NCI-H2107 treated with DMSO at 0.1 percent for 48 hours (cell line): ENCODE measurements around the gene SNIP1.
"Not testable (repeated sequence)": the region's sequence is repeated elsewhere in the genome, so short reads cannot be mapped to it uniquely, and the experiment has no call there.

Experiments used
- DNase-seq: peaks from one replicate; lab custom pipeline; 2025; ENCODE audit not compliant: unreplicated experiment; lab: John Stamatoyannopoulos, UW

SNIP1 gene, protein sequence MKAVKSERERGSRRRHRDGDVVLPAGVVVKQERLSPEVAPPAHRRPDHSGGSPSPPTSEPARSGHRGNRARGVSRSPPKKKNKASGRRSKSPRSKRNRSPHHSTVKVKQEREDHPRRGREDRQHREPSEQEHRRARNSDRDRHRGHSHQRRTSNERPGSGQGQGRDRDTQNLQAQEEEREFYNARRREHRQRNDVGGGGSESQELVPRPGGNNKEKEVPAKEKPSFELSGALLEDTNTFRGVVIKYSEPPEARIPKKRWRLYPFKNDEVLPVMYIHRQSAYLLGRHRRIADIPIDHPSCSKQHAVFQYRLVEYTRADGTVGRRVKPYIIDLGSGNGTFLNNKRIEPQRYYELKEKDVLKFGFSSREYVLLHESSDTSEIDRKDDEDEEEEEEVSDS

DNA sequence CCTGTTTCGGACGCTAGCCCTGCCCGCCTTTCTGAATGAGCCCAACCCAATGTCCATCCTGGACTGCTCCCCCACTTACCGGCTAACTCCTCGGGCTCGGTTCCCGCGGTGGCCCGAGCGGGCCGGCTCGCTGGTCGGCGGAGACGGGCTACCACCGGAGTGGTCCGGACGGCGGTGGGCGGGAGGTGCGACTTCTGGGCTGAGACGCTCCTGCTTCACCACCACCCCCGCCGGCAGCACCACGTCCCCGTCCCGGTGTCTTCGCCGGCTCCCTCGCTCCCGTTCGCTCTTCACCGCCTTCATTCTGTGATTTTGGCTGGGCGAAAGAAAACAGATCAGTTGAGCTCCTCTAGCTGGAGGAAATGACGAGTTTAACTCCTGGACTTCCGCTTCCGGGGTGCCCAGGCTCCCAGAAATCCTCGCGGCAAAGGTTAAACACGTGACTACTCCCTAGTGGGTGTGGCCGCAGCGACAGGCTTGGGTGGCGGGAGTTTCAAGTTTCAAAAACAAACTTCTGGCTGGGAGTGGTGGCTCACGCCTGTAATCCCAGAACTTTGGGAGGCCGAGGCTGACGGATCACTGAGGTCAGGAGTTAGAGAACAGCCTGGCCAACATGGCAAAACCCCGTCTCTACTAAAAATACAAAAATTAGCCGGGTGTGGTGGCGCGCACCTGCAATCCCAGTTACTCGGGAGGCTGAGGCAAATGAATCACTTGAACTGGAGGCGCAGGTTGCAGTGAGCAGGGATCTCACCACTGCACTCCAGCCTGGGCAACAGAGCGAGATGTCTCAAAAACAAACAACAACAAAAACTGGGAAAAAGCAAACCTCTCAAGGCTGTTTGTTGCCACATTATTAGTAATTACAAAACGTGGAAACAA lies at the start of gene SNIP1:
Gene SNIP1, minus strand, starts transcription at position 367 of the 882 bp plus-strand sequence. Its CDS starts 64 bp downstream, at position 303.
- peak; percentile 89 for DNase-seq

DNA sequence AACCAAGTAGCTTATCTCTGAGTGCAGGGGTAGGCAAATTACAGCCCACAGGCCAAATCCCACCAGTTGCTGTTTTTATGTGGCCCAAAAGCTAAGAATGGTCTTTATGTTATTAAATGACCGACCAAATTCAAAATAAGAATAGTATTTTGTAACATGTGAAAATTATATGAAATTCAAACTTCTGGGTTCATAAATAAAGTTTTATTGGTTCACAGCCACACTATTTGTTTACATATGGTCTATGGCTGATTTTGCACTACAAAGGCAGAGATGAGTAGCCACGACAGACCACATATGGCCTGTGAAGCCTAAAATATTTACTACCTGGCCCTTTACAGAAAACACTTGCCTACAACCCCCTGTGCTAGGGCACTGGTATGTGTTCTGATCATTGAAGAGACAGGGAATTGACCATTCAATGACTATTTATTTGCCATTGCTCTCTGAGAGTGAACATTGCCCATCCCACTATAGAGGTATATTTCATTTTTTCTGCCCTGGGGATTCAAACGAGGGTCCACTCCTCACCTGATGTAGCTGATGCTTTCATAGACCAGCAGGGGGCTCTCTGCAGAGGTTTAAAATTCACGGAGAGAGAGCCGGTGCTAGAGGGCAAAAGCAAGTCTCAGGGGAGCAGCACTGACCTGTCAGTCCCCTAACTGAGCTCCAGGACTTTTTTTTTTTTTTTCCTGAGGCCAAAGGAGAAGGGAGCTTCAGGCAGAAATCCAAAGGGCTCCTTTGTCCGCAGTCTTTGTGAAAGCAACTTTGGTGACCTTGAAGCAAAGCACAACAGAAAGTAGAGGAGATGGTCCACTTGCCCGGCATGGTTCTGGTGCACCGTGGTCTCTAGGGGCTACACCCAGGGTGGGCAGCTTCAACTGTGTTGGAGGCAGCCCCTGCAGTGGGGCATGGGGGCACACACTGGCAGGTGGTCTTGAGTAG lies 48.9 kb upstream of the SNIP1 start:
- peak; percentile 5 for DNase-seq

DNA sequence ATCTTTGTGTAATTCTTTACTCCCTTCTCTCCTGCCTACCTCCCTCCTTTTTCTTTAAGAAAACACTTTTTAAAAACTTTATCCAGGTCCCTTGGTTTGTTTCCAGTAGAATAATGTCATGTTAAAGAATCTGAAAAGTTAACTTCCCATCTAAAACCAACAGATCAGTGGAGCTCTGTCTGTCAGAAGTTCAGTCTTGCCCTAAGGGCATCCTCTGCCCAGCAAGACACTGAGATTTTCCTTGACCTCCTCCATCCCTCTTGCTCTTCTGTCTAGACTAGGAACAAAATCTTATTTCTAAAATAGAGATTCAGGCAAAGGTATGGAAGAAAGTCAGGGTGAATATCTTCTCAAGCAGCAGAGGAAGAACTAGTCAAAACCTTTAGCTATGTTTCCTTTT lies 47.3 kb upstream of the SNIP1 start:
- DNase-seq = no peak

DNA sequence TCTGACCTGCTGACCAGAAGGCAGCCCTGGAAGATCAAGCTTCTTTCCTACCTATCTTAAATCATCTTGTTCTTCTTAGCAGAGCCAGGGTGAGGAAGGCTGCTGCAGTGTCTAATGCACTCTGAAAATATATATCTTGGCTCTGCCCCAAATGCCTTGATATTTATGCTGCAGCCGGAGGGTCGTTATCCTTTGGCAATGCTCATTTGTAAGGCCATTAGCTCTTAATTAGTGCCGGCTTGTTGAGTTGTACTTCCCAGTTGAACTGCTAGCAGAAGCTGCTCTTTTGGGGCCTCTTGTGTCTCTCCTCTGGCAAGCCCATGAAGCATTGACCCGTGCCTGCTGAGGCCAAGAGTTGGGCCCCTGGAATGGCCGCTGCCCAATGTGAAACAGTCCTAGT lies 45.8 kb upstream of the SNIP1 start:
- DNase-seq = no peak

DNA sequence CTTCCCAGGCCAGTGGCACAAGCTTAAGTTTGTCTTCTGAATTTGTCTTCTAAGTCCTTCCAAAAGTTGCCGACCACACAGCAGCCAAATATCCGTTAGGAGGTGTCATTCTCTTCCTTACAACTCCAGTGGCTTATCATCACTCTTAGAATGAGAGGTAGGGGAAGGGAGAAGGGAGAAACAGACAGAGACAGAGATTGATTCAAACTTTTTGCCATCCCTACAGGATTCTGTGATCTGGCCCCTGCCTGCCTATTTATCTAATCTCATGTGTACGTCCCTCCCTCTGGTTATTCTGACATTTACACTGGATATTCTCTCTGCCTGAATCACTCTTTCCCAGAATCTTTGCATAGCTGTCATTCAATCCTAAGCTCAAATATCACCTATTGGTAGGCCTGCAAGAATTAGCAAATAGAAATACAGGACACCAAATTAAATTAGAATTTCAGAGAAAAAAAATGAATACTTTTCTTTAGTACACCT lies 42.1 kb upstream of the SNIP1 start:
- no peak for DNase-seq

DNA sequence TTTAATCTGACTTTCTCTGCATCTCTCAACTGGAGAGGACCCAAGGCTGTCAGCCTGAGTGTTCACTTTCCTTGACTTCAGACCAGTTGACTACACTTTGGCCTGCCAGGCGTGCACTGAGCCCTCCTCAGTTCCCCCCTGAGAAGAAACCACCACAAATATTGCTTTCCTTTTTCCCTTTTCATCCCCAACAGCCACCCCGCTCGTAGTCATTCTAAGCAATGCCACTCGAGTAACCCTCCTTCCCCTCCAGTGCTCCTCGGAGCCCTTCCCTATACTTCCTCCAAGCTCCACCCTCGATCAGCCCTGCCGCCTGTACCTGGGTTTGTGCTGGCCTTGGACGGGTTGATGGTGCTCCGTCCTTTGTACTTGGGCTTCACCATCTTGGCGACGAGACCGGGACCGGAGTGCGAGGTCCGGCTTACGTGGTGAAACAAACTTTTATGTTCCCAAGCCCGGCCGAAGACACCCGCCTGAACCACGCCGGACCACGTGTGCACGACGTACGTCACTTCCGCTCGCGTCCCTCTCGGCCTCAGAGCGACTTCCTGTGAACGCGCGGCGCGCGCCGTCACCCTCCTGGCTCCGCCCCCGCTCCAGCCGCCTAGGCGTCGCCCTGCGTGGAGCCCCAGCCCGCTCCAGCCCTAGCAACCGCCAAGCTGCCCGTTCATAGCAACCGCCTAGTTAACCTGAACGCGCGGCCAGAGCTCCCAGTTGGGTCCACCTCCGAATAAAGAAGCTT lies 41.5 kb upstream of the SNIP1 start, which contains the start of gene GNL2:
Gene GNL2, minus strand, starts transcription at position 498 of the 742 bp plus-strand sequence. Its CDS starts 115 bp downstream, at position 383.
- peak; percentile 88 for DNase-seq

DNA sequence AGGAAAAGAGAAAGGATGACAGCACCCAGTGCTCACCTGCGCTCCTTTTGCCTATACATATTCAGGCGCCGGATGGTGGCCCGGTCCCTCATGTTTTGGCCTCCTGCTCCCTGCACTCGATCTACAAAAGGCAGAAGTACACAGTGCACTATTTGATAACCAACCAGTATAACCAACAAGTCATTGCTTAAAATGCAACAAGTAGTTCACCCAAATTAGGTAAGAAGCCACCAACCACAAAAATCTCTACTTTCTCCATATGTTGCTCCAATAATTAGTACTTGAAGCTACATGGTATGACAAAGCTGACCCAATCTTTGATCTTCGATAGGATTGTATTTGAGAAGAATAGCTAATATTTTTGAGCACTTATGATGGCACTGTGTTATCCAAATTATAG lies 39.6 kb upstream of the SNIP1 start:
- no peak for DNase-seq

DNA sequence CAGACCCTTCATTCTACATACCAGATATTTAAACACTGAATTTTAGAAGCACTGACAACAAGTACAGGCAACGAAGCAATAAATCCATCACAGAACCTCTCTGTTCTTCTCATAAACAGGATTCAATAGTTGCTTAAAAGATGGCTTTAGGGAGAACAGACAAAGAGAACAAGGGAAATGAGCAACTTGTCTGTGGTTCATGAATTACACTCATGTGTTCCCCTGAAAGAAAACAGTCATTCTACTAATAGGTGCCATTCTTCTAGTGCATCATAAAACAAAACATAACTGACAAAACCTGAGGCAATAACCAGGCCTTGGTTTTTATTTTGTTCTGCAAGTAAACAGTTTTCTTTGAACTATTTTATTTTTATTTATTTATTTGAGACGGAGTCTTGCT lies 34.8 kb upstream of the SNIP1 start:
- DNase-seq = no peak

DNA sequence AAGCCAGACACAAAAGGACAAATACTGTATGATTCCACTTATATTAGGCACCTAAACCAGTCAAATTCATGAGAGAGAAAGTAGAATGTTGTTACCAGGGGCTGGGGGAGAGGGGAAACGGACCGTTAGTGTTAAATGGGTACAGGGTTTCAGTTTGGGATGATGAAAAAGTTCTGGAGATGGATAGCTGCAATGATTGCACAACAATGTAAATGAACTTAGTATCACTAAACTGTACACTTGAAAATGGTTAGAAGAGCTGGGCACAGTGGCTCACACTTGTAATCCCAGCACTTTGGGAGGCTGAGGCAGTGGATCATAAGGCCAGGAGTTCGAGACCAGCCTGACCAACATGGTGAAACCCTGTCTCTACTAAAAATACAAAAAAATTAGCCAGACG lies 30.5 kb upstream of the SNIP1 start:
- not testable (repeated sequence) for DNase-seq

DNA sequence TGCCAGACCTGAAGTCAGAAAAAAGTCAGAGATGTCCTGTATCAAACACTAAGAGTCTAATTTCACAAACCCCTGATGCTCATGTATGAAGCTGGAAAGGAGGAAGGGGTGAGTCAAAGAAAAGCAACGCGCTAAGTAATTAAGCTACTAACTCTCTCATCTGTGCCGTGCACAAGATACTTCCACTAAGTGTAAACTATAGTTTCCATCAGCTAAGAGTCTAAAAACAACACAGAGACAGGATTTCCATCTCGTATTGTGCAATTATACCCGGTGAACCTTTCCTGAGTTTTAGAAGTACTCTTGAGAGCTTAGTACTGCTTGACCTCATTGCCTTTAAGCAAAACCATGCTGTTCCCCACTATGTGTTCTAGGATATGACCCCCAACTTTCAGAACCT lies 21.6 kb upstream of the SNIP1 start:
- no peak for DNase-seq

DNA sequence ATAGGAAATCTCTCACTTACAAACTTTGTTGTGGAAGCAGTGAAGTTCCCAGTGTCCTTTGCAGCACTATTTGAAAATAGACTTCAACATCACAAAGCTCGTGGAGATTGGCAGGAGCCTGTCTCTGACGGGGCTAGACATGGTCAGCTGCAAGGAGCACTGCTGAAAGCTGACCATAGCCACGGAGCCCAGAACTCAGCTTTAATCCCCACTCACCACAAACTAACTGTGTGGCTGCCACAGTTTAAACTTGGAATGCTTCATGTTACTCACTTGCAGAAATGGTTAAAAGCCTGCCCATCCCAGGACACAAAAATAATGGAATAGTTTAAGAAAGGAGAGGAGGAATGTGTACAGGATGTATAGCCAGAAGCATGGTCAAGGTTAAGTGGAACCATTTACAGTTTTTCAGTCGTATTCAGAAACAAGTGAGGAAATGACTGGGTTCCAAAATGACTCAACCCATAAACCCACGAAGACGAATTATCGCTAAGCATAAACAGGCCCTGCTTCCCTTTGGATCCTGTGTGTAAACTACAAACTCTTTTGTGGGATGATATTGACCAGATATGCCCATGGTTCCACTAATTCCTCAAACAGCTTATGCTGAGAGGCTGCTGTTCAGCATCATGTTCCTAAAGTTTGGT lies 20.9 kb upstream of the SNIP1 start:
- DNase-seq = no peak

DNA sequence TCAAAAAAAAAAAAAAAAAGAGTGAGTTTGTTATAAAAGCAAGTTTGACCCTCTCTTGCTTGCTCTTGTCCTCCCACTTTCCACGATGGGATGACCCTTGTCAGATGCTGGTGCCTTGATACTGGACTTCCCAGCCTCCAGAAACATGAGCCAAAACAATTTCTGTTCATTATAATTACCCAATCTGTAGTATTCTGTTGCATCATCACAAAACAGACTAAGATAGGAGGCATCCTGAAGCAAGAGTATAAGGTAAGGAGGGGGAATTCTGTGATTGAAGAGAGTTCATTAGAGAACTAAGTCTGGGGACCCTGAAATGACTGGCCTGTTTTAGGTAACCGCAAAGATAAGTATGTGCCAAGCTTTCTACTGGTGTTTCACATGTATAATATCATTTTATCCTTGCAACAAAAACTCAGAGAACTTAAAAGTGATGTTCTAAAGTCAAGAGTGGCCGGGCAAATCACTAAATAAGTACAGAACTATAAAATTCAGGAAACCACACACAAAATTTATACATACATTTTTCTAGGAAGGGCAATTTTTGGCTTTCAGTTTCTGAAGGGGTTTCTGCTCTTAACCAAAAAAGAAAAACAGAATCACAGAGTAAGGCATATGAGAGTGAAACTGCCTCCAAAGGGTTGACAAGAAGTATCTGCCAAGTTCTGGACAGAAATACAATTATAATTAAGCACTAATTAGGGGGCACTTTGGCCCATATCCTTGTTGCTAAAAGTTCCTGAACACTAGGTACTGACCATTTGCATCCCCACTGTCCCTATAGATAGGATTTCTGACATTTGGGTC lies 16.6 kb upstream of the SNIP1 start:
- DNase-seq = no peak

DNA sequence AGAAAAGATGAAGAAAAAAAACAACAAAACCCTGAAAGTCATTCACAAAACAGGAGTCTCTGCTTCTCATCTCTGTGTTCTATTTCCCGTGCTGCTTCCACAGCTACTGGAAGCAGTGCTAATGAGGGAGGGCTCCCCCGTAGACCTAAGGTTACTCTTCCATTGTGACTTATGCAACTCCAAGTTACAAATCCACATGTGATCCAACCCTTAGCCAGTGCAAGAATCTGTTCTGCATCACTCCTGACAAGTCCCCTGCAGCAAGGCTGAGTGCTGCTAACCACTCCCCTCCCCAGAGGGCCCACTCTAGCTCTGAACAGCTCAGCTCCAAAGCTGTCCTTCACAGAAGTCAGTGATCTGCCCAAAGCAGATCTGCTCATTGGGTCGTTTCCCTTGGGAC lies 12.9 kb upstream of the SNIP1 start:
- no peak for DNase-seq

DNA sequence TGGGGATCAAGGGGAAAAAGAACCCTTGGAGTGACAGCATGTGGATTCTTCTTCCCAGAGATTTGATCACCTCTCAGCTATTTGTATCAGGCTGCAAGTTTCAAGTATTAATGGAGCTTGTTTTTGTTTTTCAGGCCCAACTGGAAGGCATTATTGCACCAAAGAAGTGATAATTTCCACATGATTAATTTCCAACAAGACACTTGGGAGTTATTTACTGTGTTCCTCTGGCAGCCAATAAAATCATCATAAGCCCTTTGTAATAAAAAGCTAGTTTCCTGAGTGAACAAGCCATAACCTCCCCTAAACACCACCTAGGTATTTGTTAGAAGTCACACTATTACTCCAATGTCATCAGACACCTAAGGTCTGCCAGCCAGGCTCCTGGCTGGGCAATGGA lies 10.8 kb upstream of the SNIP1 start:
- no peak for DNase-seq

DNA sequence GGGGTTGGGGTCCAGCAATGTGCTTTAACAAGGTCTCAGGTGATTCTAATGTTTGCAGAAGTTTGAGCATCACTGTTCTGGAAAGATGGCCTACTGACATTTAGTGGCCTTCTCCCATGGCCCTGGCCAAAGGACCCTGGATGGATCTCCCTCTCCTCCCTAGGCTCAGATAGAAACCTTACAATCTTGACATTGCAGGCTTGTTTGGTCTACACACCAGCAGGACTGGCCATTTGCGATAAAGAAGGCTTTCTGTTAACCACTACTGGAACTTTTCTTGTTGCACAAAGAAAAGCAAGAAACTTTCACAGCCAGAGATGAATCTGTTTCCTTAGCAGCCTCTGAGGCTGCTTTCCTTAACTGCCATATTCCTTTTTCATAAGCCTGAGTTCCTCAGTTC lies 8.9 kb upstream of the SNIP1 start:
- DNase-seq = no peak

DNA sequence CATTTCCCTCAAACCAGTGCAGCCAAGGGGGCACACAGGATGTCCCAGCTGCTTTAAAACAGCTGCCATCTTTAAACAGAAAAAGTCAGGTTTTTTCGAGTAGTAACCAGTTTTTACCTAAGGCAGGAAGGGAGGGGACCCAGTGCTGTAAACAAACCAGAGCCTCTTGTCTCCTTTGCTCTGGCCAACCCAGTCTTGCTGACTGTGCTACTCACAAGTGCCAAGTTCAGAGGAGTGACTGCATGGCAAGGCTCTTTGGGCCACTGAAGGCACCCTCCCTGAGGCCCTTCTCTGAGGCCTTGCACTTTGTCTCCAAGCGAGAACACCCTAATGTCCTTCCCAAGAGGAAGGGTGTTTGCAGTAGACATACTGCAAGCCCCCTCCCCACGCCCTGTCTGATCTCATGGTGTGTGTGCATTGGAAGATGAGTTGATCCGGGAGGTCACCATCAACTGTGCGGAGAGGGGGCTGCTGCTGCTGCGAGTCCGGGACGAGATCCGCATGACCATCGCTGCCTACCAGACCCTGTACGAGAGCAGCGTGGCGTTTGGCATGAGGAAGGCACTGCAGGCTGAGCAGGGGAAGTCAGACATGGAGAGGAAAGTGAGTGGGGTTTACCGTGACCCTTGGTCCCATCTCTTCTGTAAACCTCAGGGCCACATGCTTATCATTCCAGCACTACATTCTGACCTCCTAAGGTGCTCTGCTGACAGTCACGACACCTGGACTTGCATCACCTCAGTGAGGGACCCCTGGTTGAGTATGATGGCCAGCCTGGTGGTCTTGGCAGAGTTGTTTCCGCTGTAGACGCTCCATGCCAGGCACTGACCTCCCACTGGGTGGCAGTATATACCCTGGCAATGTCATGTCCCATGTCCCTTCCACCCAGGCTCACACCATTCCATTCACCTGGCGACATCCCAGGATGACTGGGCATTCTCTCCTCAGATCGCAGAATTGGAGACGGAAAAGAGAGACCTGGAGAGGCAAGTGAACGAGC lies 7.3 kb upstream of the SNIP1 start:
- no peak for DNase-seq

DNA sequence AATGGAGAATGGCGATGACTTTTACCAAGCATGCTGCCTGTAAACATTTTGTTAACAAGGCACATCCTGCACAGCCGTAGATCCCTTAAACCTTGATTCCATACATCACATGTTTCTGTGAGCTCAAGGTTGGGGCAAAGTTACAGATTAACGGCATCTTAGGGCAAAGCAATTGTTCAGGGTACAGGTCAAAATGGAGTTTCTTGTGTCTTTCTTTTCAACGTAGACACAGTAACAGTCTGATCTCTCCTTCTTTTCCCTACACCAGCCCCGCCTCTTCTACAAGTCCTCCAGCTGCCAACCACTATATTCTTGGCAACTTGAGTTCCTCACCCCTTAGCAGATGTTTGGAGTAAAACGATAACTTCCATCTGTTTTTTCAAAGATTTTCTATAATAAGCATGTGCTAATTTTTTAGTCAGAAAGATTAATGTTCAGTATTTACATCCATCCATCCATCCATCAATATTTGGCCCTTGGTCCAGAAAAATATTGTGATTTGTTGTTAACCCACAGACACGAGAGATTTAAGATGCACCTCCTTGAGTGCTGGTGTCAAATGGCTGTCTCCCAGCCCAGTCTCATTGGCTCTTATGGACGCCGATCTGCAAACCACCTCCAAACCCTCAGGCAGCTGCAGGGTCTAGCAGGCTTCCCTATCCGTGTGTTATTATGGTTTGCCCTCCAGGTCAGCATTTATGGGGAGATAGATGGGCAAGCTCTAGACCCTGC lies 6.5 kb upstream of the SNIP1 start:
- DNase-seq = no peak
